Measurements from ENCODE around the gene TMEM79.

DNA sequence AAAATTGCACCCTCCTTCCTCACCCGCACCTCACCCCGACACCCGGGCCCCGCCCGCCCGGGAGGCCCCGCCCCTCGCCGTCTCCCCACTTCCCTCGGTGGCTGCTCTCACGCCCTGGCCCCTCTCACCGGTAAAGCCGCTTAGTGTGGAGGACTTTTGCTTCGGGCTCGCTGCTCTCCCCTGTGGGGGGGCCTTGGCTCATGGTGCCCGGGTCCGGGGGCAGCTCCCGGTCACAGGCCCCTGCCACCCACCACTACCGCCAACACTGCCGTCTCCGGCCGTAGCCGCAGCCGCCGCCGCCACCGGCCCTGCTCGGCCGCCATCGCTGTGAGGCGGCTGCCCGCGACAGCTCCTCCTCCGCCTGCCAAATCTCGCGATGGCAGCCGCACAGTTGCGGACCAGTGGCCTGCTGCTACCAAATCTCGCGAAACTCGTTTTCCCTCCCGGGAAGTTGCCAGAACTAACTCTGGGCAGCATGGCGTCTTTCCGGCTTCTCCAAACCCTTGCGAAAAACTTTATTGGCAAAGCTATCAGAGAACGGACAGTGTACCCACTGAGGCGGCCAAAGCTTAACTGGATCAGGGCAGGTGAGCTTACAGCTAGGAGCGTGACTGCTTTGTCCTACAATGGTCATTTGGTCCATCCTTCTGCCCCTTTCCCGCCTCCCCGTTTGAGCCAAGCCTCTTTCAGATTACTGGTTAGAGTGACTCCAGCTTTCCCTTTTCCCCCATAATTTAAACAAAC lies 1.5 kb upstream of the TMEM79 start, which contains the start of gene SMG5:
- TF ChIP-seq, protein P1, sequence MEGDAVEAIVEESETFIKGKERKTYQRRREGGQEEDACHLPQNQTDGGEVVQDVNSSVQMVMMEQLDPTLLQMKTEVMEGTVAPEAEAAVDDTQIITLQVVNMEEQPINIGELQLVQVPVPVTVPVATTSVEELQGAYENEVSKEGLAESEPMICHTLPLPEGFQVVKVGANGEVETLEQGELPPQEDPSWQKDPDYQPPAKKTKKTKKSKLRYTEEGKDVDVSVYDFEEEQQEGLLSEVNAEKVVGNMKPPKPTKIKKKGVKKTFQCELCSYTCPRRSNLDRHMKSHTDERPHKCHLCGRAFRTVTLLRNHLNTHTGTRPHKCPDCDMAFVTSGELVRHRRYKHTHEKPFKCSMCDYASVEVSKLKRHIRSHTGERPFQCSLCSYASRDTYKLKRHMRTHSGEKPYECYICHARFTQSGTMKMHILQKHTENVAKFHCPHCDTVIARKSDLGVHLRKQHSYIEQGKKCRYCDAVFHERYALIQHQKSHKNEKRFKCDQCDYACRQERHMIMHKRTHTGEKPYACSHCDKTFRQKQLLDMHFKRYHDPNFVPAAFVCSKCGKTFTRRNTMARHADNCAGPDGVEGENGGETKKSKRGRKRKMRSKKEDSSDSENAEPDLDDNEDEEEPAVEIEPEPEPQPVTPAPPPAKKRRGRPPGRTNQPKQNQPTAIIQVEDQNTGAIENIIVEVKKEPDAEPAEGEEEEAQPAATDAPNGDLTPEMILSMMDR (optimal IDR thresholded peaks at IDR 0.05 in 1 of 3, IDR thresholded peaks at IDR 0.05 in 1 of 3, conservative IDR thresholded peaks at IDR 0.05 in 1 of 3; ENCODE audit: extremely low read depth in 1 of 3, insufficient read depth in 2 of 3, low read length in 3 of 3): no peak
- no peak for TF ChIP-seq EZH2 (IDR thresholded peaks at IDR 0.05; ENCODE audit: low read length)

Data from keratinocyte (primary cell).